ENCODE results near the gene MCTP2.
A peak's percentile ranks its signal among the peaks of the same experiment; 100 is the strongest.

GRCh38 chr15:94230883-94231722 lies at the start of gene MCTP2:
- TF ChIP-seq CTCF (IDR thresholded peaks at IDR 0.05; ENCODE audit: low read depth, low read length, poor library complexity, severe bottlenecking) (peak; percentile 48), EZH2phosphoT487 (IDR thresholded peaks at IDR 0.05; ENCODE audit: borderline replicate concordance, low read length) (no peak)

Measured in DOHH2 (cell line).